GM13976 (cell line): ENCODE measurements around the gene MBD1.

ENCODE experiments used
- DNase-seq: peaks from one replicate; pipeline ENCODE4 v3.0.0; 2012; ENCODE audit warnings: low spot score
- in situ Hi-C: fragments of 300-500 bp; cut with MboI; formaldehyde crosslinking; loops from one replicate; pipeline ENCODE4 v1.12.0; 2022; ENCODE audit warnings: low sequenced_read_pairs, mixed read lengths, inconsistent platforms; ENCODE audit not compliant: unreplicated experiment
- TF ChIP-seq, protein P1 (sequence below): IDR thresholded peaks from 2 replicates; pipeline ENCODE4 v1.5.1; 2012; ENCODE audit warnings: borderline replicate concordance, mild to moderate bottlenecking; ENCODE audit not compliant: insufficient read depth; ENCODE audit errors: extremely low read depth, missing control alignments, control extremely low read depth

The MBD1 gene, protein sequence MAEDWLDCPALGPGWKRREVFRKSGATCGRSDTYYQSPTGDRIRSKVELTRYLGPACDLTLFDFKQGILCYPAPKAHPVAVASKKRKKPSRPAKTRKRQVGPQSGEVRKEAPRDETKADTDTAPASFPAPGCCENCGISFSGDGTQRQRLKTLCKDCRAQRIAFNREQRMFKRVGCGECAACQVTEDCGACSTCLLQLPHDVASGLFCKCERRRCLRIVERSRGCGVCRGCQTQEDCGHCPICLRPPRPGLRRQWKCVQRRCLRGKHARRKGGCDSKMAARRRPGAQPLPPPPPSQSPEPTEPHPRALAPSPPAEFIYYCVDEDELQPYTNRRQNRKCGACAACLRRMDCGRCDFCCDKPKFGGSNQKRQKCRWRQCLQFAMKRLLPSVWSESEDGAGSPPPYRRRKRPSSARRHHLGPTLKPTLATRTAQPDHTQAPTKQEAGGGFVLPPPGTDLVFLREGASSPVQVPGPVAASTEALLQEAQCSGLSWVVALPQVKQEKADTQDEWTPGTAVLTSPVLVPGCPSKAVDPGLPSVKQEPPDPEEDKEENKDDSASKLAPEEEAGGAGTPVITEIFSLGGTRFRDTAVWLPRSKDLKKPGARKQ

GRCh38 chr18:50281295-50281971 lies at the start of gene MBD1:
MBD1 (minus strand) TSS chr18:50281523; CDS start chr18:50279992, 1,531 bp downstream.
- TF ChIP-seq, protein P1, sequence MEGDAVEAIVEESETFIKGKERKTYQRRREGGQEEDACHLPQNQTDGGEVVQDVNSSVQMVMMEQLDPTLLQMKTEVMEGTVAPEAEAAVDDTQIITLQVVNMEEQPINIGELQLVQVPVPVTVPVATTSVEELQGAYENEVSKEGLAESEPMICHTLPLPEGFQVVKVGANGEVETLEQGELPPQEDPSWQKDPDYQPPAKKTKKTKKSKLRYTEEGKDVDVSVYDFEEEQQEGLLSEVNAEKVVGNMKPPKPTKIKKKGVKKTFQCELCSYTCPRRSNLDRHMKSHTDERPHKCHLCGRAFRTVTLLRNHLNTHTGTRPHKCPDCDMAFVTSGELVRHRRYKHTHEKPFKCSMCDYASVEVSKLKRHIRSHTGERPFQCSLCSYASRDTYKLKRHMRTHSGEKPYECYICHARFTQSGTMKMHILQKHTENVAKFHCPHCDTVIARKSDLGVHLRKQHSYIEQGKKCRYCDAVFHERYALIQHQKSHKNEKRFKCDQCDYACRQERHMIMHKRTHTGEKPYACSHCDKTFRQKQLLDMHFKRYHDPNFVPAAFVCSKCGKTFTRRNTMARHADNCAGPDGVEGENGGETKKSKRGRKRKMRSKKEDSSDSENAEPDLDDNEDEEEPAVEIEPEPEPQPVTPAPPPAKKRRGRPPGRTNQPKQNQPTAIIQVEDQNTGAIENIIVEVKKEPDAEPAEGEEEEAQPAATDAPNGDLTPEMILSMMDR: no peak
- in situ Hi-C loops: loop anchor here (10.0 kb wide), 1 partner anchor 73 kb away; no protein-coding TSS in a partner anchor
- peak; percentile 98 for DNase-seq

DNA sequence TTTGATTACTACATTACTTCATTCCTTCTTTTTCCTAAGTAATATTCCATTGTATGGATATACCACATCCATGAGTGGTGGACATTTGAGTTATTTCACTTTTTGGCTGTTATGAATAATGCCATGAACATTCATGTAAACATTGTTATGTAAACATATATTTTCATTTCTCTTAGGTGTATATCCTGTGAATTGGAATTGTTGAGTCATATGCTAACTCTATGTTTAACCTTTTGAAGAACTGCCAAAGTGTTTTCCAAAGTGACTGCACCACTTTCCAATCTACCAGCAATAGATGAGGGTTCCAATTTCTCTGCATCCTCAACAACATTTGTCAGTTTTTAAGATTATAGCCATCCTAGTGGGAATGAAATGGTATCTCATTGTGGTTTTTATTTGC lies 48.9 kb upstream of the MBD1 start:
- TF ChIP-seq, protein P1: no peak
- in situ Hi-C loops: no loop called here

DNA sequence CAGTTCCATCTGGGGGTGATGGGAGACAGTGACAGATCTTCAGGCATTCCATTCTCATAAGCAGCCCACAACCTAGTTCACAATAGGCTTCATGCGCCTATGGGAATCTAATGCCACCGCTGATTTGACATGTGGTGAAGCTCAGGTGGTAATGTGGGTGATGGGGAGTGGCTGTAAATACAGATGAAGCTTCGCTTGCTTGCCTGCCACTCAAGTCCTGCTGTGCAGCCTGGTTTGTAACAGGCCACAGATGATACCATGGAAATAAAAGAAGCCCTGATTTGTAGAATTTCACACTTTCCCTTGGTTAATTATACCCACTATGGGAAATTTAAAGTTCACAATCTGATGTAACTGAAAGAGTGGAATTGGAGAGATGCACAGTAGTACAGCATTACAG lies 46.7 kb upstream of the MBD1 start:
- TF ChIP-seq, protein P1: no peak
- in situ Hi-C loops: no loop called here
- no peak for DNase-seq

More for the DNA sequence above, 48.9 kb upstream of the MBD1 start:
- DNase-seq: no peak

DNA sequence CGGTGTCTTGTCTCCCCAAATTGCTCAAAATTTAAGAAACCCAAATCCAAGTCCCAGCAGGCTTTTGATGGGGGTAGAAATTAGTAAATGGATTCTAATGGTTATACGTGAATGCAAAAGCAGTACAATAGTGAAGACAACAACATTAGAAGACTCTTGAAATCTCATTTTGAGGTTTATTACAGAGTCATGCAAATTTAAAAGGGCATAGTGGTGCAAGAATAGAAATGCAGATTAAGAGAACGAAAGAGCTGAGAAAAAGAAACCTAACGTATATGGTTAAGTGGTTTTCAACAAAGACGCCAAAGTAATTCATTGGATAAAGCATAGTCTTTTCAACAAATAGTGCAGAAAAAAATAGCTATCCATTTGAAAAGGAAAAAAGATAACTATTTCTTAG lies 39.4 kb upstream of the MBD1 start:
- no peak for DNase-seq
- TF ChIP-seq, protein P1: no peak
- in situ Hi-C loops: no loop called here

GRCh38 chr18:50315100-50315871 lies 34.0 kb upstream of the MBD1 start:
- TF ChIP-seq, protein P1: no peak
- no peak for DNase-seq
- in situ Hi-C loops: no loop called here
